Testis (tissue), 2 donors: ENCODE measurements around the gene MYORG.
"Not testable (repeated sequence)": the region's sequence is repeated elsewhere in the genome, so short reads cannot be mapped to it uniquely, and the experiment has no call there.

ENCODE experiments used
- POLR2A ChIP-seq: fragments of 450-650 bp; IDR thresholded peaks from one replicate; pipeline ENCODE4 v1.6.1; 2017; ENCODE audit warnings: antibody characterized with exemption, mild to moderate bottlenecking, moderate library complexity
- TF ChIP-seq, protein P1 (sequence below), 3 experiments: fragments of 450-650 bp in 2 of 3; fragments of 200-600 bp in 1 of 3; sonication (generic) in 1 of 3; IDR thresholded peaks; one replicate each; pipeline ENCODE4 v1.5.1; 2016 to 2019; ENCODE audit warnings: antibody characterized with exemption in 3 of 3, mild to moderate bottlenecking in 2 of 3, moderate library complexity in 1 of 3

DNA sequence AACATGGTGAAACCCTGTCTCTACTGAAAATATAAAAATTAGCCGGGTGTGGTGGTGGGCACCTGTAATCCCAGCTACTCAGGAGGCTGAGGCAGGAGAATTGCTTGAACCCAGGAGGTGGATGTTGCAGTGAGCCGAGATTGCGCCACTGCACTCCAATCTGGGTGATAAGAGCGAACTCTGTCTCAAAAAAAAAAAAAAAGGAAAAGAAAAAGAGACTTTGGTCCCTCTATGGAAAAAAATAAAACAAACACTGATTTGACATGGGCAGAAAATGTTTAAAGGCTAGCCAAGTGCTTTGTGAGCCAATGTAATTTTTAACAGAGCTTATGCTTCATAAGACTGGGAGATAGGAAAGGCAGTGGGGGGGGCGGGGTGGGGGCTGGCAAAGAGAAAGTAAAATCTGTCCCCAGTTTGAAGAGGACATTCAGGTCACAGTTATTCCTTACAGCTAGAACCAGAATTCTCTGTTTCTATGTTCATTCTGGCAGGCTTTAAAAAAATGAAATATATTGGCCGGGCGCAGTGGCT lies 24.5 kb downstream of the MYORG start:
- TF ChIP-seq POLR2A, result not testable (repeated sequence)
- TF ChIP-seq, protein P1, sequence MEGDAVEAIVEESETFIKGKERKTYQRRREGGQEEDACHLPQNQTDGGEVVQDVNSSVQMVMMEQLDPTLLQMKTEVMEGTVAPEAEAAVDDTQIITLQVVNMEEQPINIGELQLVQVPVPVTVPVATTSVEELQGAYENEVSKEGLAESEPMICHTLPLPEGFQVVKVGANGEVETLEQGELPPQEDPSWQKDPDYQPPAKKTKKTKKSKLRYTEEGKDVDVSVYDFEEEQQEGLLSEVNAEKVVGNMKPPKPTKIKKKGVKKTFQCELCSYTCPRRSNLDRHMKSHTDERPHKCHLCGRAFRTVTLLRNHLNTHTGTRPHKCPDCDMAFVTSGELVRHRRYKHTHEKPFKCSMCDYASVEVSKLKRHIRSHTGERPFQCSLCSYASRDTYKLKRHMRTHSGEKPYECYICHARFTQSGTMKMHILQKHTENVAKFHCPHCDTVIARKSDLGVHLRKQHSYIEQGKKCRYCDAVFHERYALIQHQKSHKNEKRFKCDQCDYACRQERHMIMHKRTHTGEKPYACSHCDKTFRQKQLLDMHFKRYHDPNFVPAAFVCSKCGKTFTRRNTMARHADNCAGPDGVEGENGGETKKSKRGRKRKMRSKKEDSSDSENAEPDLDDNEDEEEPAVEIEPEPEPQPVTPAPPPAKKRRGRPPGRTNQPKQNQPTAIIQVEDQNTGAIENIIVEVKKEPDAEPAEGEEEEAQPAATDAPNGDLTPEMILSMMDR (IDR thresholded peaks at IDR 0.05), result not testable (repeated sequence)
